ENCODE data around the gene WNT9B.
"Not testable (repeated sequence)": the region's sequence is repeated elsewhere in the genome, so short reads cannot be mapped to it uniquely, and the experiment has no call there.

WNT9B gene

GRCh38 chr17:46917041-46917440, 65.7 kb downstream of the WNT9B start:
- DNase-seq, result no peak

- no peak for DNase-seq
Observed at GRCh38 chr17:46917516-46917915, 66.1 kb downstream of the WNT9B start.

- not testable (repeated sequence) for DNase-seq
Observed at GRCh38 chr17:46921962-46922361, 70.6 kb downstream of the WNT9B start.

- DNase-seq, result no peak
Observed at GRCh38 chr17:46922487-46922803, 71.1 kb downstream of the WNT9B start.

- peak; percentile 67 for DNase-seq
Observed at GRCh38 chr17:46922804-46923635, 71.6 kb downstream of the WNT9B start, which contains the start of gene GOSR2. GOSR2 (plus strand) TSS chr17:46923160; CDS start chr17:46923193, 33 bp downstream.

GRCh38 chr17:46925185-46925868, 73.9 kb downstream of the WNT9B start:
- DNase-seq, result no peak

GRCh38 chr17:46928467-46929261, 77.3 kb downstream of the WNT9B start:
- no peak for DNase-seq

- DNase-seq, result no peak
Observed at GRCh38 chr17:46929413-46929812, 78.0 kb downstream of the WNT9B start.

- no peak for DNase-seq
Observed at GRCh38 chr17:46930051-46930450, 78.7 kb downstream of the WNT9B start.

- no peak for DNase-seq
Observed at GRCh38 chr17:46931596-46931995, 80.2 kb downstream of the WNT9B start.

- no peak for DNase-seq
Observed at GRCh38 chr17:46935658-46936266, 84.4 kb downstream of the WNT9B start.

All from activated gamma-delta T cell (primary cell).